Tongue (tissue), 2 donors: ENCODE results near the gene NR1D2. TPM values are rescaled to one million over a fixed set of nuclear protein-coding genes. Genes with fewer than 3 reads are reported as not detected.
"Not testable (repeated sequence)": the region's sequence is repeated elsewhere in the genome, so short reads cannot be mapped to it uniquely, and the experiment has no call there.

Experiments
- DNase-seq: peaks from one replicate; pipeline ENCODE4 v3.0.0-alpha.2; 2015
- total RNA-seq: library from RNA; depleted of rRNA; stranded (reverse); fragments of >200 nt; gene quantifications from one replicate; pipeline ENCODE4 v1.2.3, GENCODE V29; 2014

The NR1D2 gene
- total RNA-seq = 43.5 TPM

GRCh38 chr3:23944861-23945662 is at the start of gene NR1D2:
TSS of gene NR1D2 (plus strand) at chr3:23945286. CDS start at chr3:23945579, 293 bp downstream.
- DNase-seq = peak; percentile 90

GRCh38 chr3:23900744-23901143 is 44.3 kb upstream of the NR1D2 start:
- no peak for DNase-seq

GRCh38 chr3:23904545-23904944 is 40.5 kb upstream of the NR1D2 start:
- no peak for DNase-seq

- no peak for DNase-seq
Observed at GRCh38 chr3:23909341-23909740, 35.7 kb upstream of the NR1D2 start.

- DNase-seq = no peak
Observed at GRCh38 chr3:23911397-23911796, 33.7 kb upstream of the NR1D2 start.

- not testable (repeated sequence) for DNase-seq
Observed at GRCh38 chr3:23912335-23912734, 32.8 kb upstream of the NR1D2 start.

- DNase-seq = no peak
Observed at GRCh38 chr3:23913182-23913581, 31.9 kb upstream of the NR1D2 start.

- DNase-seq = no peak
Observed at GRCh38 chr3:23913873-23914743, 31.0 kb upstream of the NR1D2 start.

GRCh38 chr3:23915537-23916108 is 29.5 kb upstream of the NR1D2 start:
- DNase-seq = peak; percentile 33

- DNase-seq = no peak
Observed at GRCh38 chr3:23916152-23916885, 28.8 kb upstream of the NR1D2 start.

- DNase-seq = peak; percentile 99
Observed at GRCh38 chr3:23916886-23917678, 28.0 kb upstream of the NR1D2 start, which contains the start of the genes NKIRAS1 and RPL15. TSS of gene NKIRAS1 (minus strand) at chr3:23916990. CDS start at chr3:23910904, 6,086 bp downstream. TSS of gene RPL15 (plus strand) at chr3:23917132. CDS start at chr3:23917860, 728 bp downstream.

GRCh38 chr3:23917679-23918303 is 27.3 kb upstream of the NR1D2 start:
- peak; percentile 79 for DNase-seq

- DNase-seq = not testable (repeated sequence)
Observed at GRCh38 chr3:23918331-23918730, 26.8 kb upstream of the NR1D2 start.

- DNase-seq = no peak
Observed at GRCh38 chr3:23919628-23920027, 25.5 kb upstream of the NR1D2 start.

GRCh38 chr3:23920151-23920655 is 24.9 kb upstream of the NR1D2 start:
- DNase-seq = no peak

GRCh38 chr3:23921052-23921511 is 24.0 kb upstream of the NR1D2 start:
- no peak for DNase-seq

- DNase-seq = peak; percentile 48
Observed at GRCh38 chr3:23923786-23924185, 21.3 kb upstream of the NR1D2 start.

GRCh38 chr3:23926246-23926645 is 18.8 kb upstream of the NR1D2 start:
- DNase-seq = no peak

- no peak for DNase-seq
Observed at GRCh38 chr3:23926736-23927135, 18.4 kb upstream of the NR1D2 start.

- DNase-seq = no peak
Observed at GRCh38 chr3:23928524-23928923, 16.6 kb upstream of the NR1D2 start.
